HepG2 (cell line): ENCODE data around the gene IGSF8. TPM values are rescaled to one million over a fixed set of nuclear protein-coding genes. Genes with fewer than 3 reads are reported as not detected.

Experiments
- DBP ChIP-seq: sonication (generic); formaldehyde crosslinking; IDR thresholded peaks from 2 replicates; pipeline ENCODE4 v1.4.0; 2020; ENCODE audit warnings: missing genetic modification reagents; ENCODE audit errors: not compliant biosample characterization
- MAX ChIP-seq: IDR thresholded peaks from 2 replicates; pipeline ENCODE4 v1.6.1; 2012; ENCODE audit warnings: inconsistent platforms
- ZBTB43 ChIP-seq: sonication (generic); formaldehyde crosslinking; conservative IDR thresholded peaks from 2 replicates; pipeline ENCODE4 v1.4.0; 2020; ENCODE audit warnings: missing genetic modification reagents
- ZNF687 ChIP-seq: sonication (generic); formaldehyde crosslinking; IDR thresholded peaks from 2 replicates; pipeline ENCODE4 v1.5.1; 2020; ENCODE audit warnings: mild to moderate bottlenecking, missing genetic modification reagents, moderate library complexity
- polyA plus RNA-seq, 8 experiments: library from polyadenylated mRNA; depleted of rRNA in 3 of 8; stranded (reverse) in 7 of 8; unstranded in 1 of 8; fragments of >200 nt; fragmentation: Illumina TruSeq in 4 of 8; extraction: Trizol in 4 of 8; gene quantifications; 2 replicates each; pipeline versions ENCODE4 v1.2.1 to v1.2.3, GENCODE V29; 2011 to 2016; ENCODE audit warnings: low read depth in 4 of 8, missing spikeins in 1 of 8, mixed read lengths in 1 of 8; ENCODE audit not compliant: insufficient read depth in 1 of 8
- total RNA-seq, 5 experiments: library from RNA; depleted of rRNA; stranded (reverse); fragments of >200 nt; fragmentation: Illumina TruSeq; extraction: Trizol; gene quantifications; 2 replicates each; pipeline ENCODE4 v1.2.3, GENCODE V29; 2016; ENCODE audit warnings: low read depth in 1 of 5

IGSF8 gene
- total and polyA plus RNA-seq, 2 of the 13 experiments (the other 11 are each of a cell fraction or from before 2014, with no cell fraction given): 24.0 to 41.0 TPM

GRCh38 chr1:160066829-160067745 is 31.3 kb downstream of the IGSF8 start (continued):
- TF ChIP-seq ZBTB43 (no peak), MAX (no peak), DBP (CRISPR knock-in tag) (no peak), ZNF687 (CRISPR knock-in tag) (no peak)
- TF ChIP-seq, all 625 proteins: peak for 6
